T-cell (primary cell): ENCODE measurements around the gene FGD5. TPM values are rescaled to one million over a fixed set of nuclear protein-coding genes. Genes with fewer than 3 reads are reported as not detected.

Source experiments
- ATAC-seq, 4 experiments: fragments of 200-7000 bp in 3 of 4; fragments of 150-1000 bp in 1 of 4; cut with Tn5 transposase; replicated peaks in 1 of 4; 1 replicate in 3 of 4; 2 replicates in 1 of 4; pipeline ENCODE4 v1.10.0; 2021; ENCODE audit warnings: moderate library complexity in 3 of 4, mild to moderate bottlenecking in 2 of 4, moderate number of reproducible peaks in 1 of 4
- CTCF ChIA-PET, 2 donors: fragments of 300-600 bp; sonication (Branson Sonifier 250); formaldehyde crosslinking; loops; one replicate each; lab custom pipeline; 2022; ENCODE audit warnings: antibody characterized with exemption in 2 of 2; lab: Charles Lee
- POLR2A ChIA-PET, 2 donors: fragments of 300-600 bp; sonication (Branson Sonifier 250); formaldehyde crosslinking; loops; one replicate each; lab custom pipeline; 2022; ENCODE audit warnings: antibody characterized with exemption in 2 of 2; lab: Charles Lee
- DNase-seq, 35 experiments: peaks; one replicate each; pipeline versions ENCODE4 v3.0.0 to v3.0.0-alpha.2; 2013 to 2023
- H3K27ac ChIP-seq: one replicate; pipeline ENCODE4 v1.5.1; 2013; ENCODE audit warnings: low read length
- H3K27me3 ChIP-seq, 2 experiments: replicated peaks in 1 of 2; 1 replicate in 1 of 2; 2 replicates in 1 of 2; pipeline versions ENCODE4 v1.6.1 to v1.7.0; 2013; ENCODE audit warnings: low read length in 1 of 2, mixed read lengths in 1 of 2; ENCODE audit not compliant: control insufficient read depth in 2 of 2, insufficient read depth in 2 of 2; ENCODE audit errors: extremely low read depth in 1 of 2
- H3K36me3 ChIP-seq, 2 donors: 1 replicate in 1 of 2; 2 replicates in 1 of 2; pipeline versions ENCODE4 v1.6.1 to v1.7.0; 2013; ENCODE audit warnings: low read length in 1 of 2; ENCODE audit not compliant: control insufficient read depth in 2 of 2, insufficient read depth in 1 of 2; ENCODE audit errors: extremely low read depth in 1 of 2
- H3K4me1 ChIP-seq, 2 experiments: 1 replicate in 1 of 2; 2 replicates in 1 of 2; pipeline versions ENCODE4 v1.6.1 to v1.7.0; 2013; ENCODE audit warnings: low read length in 2 of 2, mixed read lengths in 1 of 2; ENCODE audit not compliant: insufficient read depth in 2 of 2, control insufficient read depth in 1 of 2; ENCODE audit errors: extremely low read depth in 1 of 2
- H3K4me3 ChIP-seq, 2 donors: 1 replicate in 1 of 2; 2 replicates in 1 of 2; pipeline versions ENCODE4 v1.5.1 to v1.7.0; 2013; ENCODE audit warnings: mild to moderate bottlenecking in 2 of 2, low read length in 1 of 2, moderate library complexity in 1 of 2; ENCODE audit not compliant: control insufficient read depth in 1 of 2; ENCODE audit errors: extremely low read depth in 1 of 2
- H3K9me3 ChIP-seq: 2 replicates; pipeline ENCODE4 v1.7.0; 2013
- H3K27ac Mint-ChIP-seq, 2 donors: one replicate each; pipeline ENCODE4 v1.8.0; 2020 to 2021; ENCODE audit warnings: mild to moderate bottlenecking in 2 of 2, mixed read lengths in 2 of 2
- H3K27me3 Mint-ChIP-seq, 2 donors: one replicate each; pipeline ENCODE4 v1.8.0; 2021 to 2022; ENCODE audit warnings: mixed read lengths in 2 of 2
- H3K36me3 Mint-ChIP-seq: one replicate; pipeline ENCODE4 v1.8.0; 2021; ENCODE audit warnings: mixed read lengths
- H3K4me1 Mint-ChIP-seq, 3 donors: one replicate each; pipeline ENCODE4 v1.8.0; 2020 to 2022; ENCODE audit warnings: mixed read lengths in 3 of 3, mild to moderate bottlenecking in 1 of 3
- H3K4me3 Mint-ChIP-seq, 3 donors: one replicate each; pipeline ENCODE4 v1.8.0; 2020 to 2022; ENCODE audit warnings: mild to moderate bottlenecking in 3 of 3, mixed read lengths in 3 of 3, moderate library complexity in 3 of 3
- H3K9me3 Mint-ChIP-seq, 3 donors: one replicate each; pipeline ENCODE4 v1.8.0; 2020 to 2022; ENCODE audit warnings: mixed read lengths in 3 of 3
- WGBS: methylation state at CpG from one replicate; pipeline ENCODE4 v1.1.5; 2013; ENCODE audit warnings: missing lambda C conversion rate; ENCODE audit not compliant: insufficient coverage; 5-methylcytosine and 5-hydroxymethylcytosine counted together
- total RNA-seq, 35 experiments: library from RNA in 6 of 35; stranded (reverse) in 6 of 35; fragments of 120-200 nt in 1 of 35; gene quantifications; one replicate each; pipeline versions ENCODE4 v1.2.1 to v1.2.4 and lab custom pipeline; 2013 to 2026

The FGD5 gene
- total RNA-seq, 5 donors from 2014 or later (not counting 1 experiment from before 2014, with no cell fraction given) = 0.13 to 0.53 (median 0.32) TPM; not detected in 2

DNA sequence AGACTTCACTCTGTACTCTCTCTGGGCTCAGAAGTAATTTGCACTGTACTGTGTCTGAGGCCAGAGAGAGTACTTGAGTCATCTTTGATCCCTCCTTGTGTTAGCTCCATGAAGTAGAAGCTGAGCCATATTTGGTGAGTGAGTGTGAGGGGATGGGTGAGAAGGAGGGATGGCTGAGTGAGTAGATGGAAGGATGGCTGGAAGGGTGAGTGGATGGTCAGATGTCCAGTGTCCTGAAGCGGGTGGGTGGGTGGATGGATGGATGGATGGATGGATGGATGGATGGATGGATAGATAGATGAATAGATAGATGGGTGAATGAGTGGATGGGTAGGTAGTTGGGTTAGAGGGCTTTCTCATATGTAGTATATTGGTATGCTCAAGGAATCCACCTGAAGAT lies 39.3 kb downstream of the FGD5 start:
- H3K27ac ChIP-seq = no peak overlapping the region
- H3K9me3 Mint-ChIP-seq = no peaks in the 10 kb centered on the region
- no peaks in the 10 kb centered on the region for H3K36me3 Mint-ChIP-seq
- WGBS = 100% methylated on average over 1 of the region's 1 CpG
- H3K9me3 ChIP-seq = no peaks in the 10 kb centered on the region
- no peak overlapping the region for H3K4me3 Mint-ChIP-seq
- no peak overlapping the region for H3K27ac Mint-ChIP-seq
- no peak for DNase-seq
- no peak overlapping the region for H3K4me3 ChIP-seq
- H3K4me1 Mint-ChIP-seq = peaks cover 0 to 6% (median 0%) of the 10 kb centered on the region in 3 donors
- no peaks in the 10 kb centered on the region for H3K36me3 ChIP-seq
- CTCF ChIA-PET = no interaction called here
- POLR2A ChIA-PET = no interaction called here
- peaks cover 0 to 12% of the 10 kb centered on the region in 2 donors for H3K27me3 Mint-ChIP-seq
- H3K4me1 ChIP-seq = no peaks in the 10 kb centered on the region
- ATAC-seq = no peak
- peaks cover 0 to 20% of the 10 kb centered on the region in 2 experiments for H3K27me3 ChIP-seq

DNA sequence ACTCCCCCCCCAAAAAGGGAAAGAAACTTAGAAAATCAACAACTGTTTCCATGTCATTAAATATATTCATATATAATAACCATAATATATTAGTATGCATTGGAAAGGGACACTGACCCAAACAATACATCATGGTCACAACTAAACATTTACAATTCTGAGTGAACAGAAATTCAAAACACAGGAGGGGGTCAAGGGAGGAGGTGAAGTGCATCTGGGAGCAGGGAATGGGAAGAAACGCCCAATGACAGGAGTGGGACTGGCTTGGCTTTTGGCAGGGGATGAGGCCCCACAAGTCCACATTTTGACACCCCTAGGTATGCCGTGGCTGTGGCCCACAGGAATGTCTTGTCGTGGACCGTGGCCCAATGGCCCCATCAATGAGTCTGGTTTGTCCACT lies 41.1 kb downstream of the FGD5 start:
- no peaks in the 10 kb centered on the region for H3K4me1 ChIP-seq
- Mint-ChIP-seq H3K9me3 (no peaks in the 10 kb centered on the region), H3K36me3 (no peaks in the 10 kb centered on the region), H3K27me3 (peaks cover 0 to 12% of the 10 kb centered on the region in 2 donors), H3K27ac (no peak overlapping the region), H3K4me3 (no peak overlapping the region), H3K4me1 (peaks cover 0 to 6% (median 0%) of the 10 kb centered on the region in 3 donors)
- ATAC-seq = no peak
- no peak overlapping the region for H3K4me3 ChIP-seq
- ChIA-PET CTCF (no interaction called here), POLR2A (no interaction called here)
- H3K9me3 ChIP-seq = no peaks in the 10 kb centered on the region
- H3K27ac ChIP-seq = no peak overlapping the region
- no peak for DNase-seq
- no peaks in the 10 kb centered on the region for H3K36me3 ChIP-seq
- peaks cover 0 to 18% of the 10 kb centered on the region in 2 experiments for H3K27me3 ChIP-seq
- 74% methylated on average over 4 of the region's 4 CpGs for WGBS

DNA sequence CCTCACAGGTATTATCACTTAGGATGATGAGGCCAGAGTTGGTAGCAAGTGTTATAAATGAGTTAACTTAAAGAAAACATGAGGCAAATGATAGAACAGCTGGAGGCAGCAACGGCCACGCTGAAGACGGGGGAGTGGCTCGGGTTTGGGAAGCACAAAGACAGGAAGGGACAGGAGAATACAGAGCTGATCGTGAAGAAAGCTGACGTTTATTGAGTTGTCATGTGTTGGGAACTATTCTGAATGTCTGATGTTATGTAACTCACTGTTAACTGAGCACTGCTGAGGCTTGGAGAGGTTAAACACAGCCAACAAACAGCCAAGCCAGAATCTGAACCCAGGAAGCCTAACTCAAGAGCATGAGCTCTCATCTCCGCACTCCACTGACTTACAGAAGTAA lies 42.3 kb downstream of the FGD5 start:
- Histone ChIP-seq H3K27me3 (peaks cover 0 to 24% of the 10 kb centered on the region in 2 experiments), H3K4me3 (no peak overlapping the region), H3K36me3 (no peaks in the 10 kb centered on the region), H3K9me3 (no peaks in the 10 kb centered on the region), H3K4me1 (no peaks in the 10 kb centered on the region), H3K27ac (no peak overlapping the region)
- no peak overlapping the region for H3K4me3 Mint-ChIP-seq
- no peak for ATAC-seq
- no peak overlapping the region for H3K27ac Mint-ChIP-seq
- peaks cover 0 to 7% of the 10 kb centered on the region in 2 donors for H3K27me3 Mint-ChIP-seq
- DNase-seq = no peak
- POLR2A ChIA-PET = no interaction called here
- no peaks in the 10 kb centered on the region for H3K36me3 Mint-ChIP-seq
- CTCF ChIA-PET = interaction anchor here in 1 of 2 donors (0.6 kb wide), 1 partner anchor 79 kb away, joined by 4 read pairs; no protein-coding TSS in a partner anchor
- peaks cover 0 to 6% (median 0%) of the 10 kb centered on the region in 3 donors for H3K4me1 Mint-ChIP-seq
- WGBS = 58% methylated on average over 5 of the region's 7 CpGs
- H3K9me3 Mint-ChIP-seq = no peaks in the 10 kb centered on the region

DNA sequence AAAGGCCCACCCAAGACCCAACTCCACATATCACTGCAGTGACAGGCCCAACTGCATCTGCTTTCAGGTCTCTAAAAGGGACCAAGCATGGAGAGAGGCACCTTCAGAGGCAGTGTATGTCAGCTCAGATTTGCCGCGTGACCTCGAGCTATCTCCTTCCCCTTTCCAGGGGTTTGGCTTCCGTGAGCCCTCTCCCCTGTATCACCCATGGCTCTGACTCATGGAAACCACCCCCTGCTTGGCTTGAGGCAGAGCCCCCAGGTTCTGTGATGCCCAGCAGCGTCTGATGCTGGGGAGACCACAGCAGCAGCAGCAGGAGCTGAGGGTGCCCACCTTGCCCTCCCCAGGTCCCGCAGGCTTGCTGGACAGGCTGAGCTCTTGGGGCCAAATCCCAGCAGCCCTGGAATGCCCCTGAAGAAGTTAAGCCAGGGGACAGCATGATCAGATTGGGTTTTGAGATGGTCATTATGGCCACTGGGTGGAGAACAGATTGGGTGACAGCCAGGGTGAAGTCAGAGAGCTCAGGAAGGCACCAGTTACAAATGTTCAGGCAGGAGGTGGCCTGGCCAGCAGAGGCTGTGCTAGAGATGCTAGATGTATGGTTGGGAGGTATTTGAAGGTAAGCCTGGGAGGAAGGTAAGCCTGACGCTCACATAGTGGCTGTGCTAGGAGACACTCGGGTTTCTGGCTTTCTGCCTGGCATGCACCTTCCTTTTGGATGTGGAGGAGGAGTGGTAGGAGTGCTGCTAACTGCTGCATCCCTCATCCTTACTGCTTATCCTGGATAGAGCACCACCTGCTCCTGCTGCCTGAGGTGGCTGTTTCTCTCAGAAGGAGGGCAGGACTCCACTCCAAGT lies 42.9 kb downstream of the FGD5 start:
- H3K4me3 ChIP-seq = no peak overlapping the region
- peaks cover 0 to 24% of the 10 kb centered on the region in 2 experiments for H3K27me3 ChIP-seq
- no peaks in the 10 kb centered on the region for H3K36me3 Mint-ChIP-seq
- DNase-seq (no peak), ATAC-seq (no peak)
- no peak overlapping the region for H3K27ac ChIP-seq
- no peaks in the 10 kb centered on the region for H3K36me3 ChIP-seq
- H3K27me3 Mint-ChIP-seq = peaks cover 0 to 5% of the 10 kb centered on the region in 2 donors
- H3K4me1 Mint-ChIP-seq = peaks cover 0 to 6% (median 0%) of the 10 kb centered on the region in 3 donors
- no peaks in the 10 kb centered on the region for H3K4me1 ChIP-seq
- no peak overlapping the region for H3K27ac Mint-ChIP-seq
- ChIA-PET POLR2A (no interaction called here), CTCF (no interaction called here)
- WGBS = 85% methylated on average over 6 of the region's 8 CpGs
- H3K9me3 ChIP-seq = no peaks in the 10 kb centered on the region
- no peaks in the 10 kb centered on the region for H3K9me3 Mint-ChIP-seq
- H3K4me3 Mint-ChIP-seq = no peak overlapping the region

DNA sequence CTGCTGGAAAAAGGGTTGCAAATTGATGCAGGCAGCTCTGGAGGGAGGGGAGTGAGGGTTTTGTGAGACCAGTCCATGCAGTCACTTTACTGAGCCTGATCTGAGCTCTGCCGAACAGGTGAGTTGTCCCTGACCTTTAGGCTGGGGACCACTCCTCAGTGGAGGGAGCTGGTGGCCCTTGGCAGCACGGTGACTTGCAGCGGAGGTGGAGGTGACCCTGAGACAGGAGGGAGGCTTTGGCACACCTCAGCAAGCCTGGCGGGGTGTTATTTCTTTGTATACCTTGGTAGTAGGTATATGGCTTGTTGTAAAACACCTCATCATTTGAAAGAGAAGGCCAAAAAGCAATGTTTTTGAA lies 43.5 kb downstream of the FGD5 start:
- Mint-ChIP-seq H3K4me1 (peaks cover 0 to 6% (median 0%) of the 10 kb centered on the region in 3 donors), H3K27ac (no peak overlapping the region), H3K27me3 (peaks cover 0 to 5% of the 10 kb centered on the region in 2 donors), H3K36me3 (no peaks in the 10 kb centered on the region), H3K9me3 (no peaks in the 10 kb centered on the region), H3K4me3 (no peak overlapping the region)
- ChIA-PET POLR2A (no interaction called here), CTCF (no interaction called here)
- Histone ChIP-seq H3K4me3 (no peak overlapping the region), H3K36me3 (no peaks in the 10 kb centered on the region), H3K4me1 (no peaks in the 10 kb centered on the region), H3K27me3 (peaks cover 0 to 20% of the 10 kb centered on the region in 2 experiments), H3K27ac (no peak overlapping the region), H3K9me3 (no peaks in the 10 kb centered on the region)
- 82% methylated on average over 4 of the region's 4 CpGs for WGBS
- DNase-seq (no peak), ATAC-seq (no peak)

DNA sequence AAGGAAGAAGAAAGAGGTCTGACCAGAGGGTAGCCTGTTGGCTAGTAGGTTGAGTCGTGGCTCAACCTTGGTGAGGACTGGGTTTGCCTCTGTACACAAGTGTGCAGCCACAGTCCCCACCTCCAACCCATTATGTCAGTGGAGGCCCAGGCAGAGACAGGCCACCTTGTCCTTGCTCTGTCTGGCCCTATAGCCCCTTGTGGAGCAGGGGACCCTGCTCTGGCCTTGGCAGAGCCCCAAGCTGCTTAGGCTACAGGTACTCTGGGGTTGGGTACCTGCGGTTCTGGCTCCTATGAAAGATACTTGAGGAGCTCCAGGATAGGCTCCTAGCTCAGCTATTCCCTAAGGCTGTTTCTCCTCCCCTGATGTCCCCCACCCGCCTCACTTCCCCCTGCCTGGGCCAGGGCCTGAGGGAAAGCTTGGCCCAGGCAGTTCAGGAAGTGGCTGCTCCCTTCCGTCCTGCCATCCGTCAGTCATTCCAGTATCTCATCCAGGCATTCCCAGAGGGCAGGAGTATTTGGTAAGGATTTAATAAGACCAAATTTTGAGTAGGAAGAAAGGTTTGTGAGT lies 44.0 kb downstream of the FGD5 start:
- Histone ChIP-seq H3K9me3 (no peaks in the 10 kb centered on the region), H3K27me3 (peaks cover 0 to 19% of the 10 kb centered on the region in 2 experiments), H3K4me1 (no peaks in the 10 kb centered on the region), H3K4me3 (no peak overlapping the region), H3K27ac (no peak overlapping the region), H3K36me3 (no peaks in the 10 kb centered on the region)
- WGBS = 96% methylated on average over 3 of the region's 5 CpGs
- DNase-seq (no peak), ATAC-seq (no peak)
- Mint-ChIP-seq H3K9me3 (no peaks in the 10 kb centered on the region), H3K4me3 (no peak overlapping the region), H3K27ac (no peak overlapping the region), H3K27me3 (peaks cover 0 to 4% of the 10 kb centered on the region in 2 donors), H3K4me1 (peaks cover 0 to 6% (median 0%) of the 10 kb centered on the region in 3 donors), H3K36me3 (no peaks in the 10 kb centered on the region)
- CTCF ChIA-PET = no interaction called here
- POLR2A ChIA-PET = no interaction called here
